ENCODE results near the gene MAL. TPM values are rescaled to one million over a fixed set of nuclear protein-coding genes. Genes with fewer than 3 reads are reported as not detected.

The MAL gene
- total RNA-seq, 1 experiment from 2014 or later: not detected

DNA sequence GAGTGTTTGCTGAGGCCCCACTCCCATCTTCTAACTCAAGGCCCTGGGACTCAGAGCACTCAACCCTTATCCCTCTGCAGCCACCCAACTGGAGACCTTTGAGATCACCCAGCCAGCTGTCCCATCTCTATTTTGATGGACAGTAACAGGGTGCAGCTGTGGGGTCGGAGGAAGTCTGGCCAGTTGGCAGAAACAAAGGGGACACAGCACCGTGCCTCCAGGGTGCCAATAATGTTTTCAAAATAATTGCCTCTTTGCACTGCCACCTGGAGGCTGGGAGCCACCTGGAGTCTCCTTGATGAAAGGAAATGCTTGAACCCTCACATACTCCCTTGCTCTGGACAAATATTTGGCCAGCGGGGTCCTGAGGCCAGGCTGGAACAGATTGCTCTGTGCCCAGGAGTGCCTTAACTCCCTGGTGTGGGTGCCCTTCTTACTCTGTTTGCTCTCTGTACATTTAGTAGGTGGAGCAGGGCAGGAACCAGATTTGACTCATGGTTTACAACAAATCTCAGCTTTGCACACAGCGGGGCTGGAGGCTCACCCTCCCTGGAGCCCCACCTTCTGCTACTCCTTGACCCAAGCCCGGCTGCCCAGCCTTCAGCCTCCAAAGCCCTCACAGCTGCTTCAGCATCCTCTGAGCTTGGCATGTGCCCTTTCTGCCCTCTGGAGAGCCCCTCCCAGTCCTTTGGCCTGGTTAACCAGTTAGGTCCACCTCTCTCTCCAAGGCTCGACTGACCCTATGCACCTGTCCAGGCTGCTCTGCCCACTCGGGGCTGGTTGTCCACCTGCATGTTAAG, 17.2 kb downstream of the MAL start:
- H3K79me2 ChIP-seq (ENCODE audit: low read length): no peaks in the 10 kb centered on the region
- H3K27ac ChIP-seq (ENCODE audit: low read length): no peak overlapping the region
- no peaks in the 10 kb centered on the region for H3K27me3 ChIP-seq (ENCODE audit: low read length)
- H3K36me3 ChIP-seq (ENCODE audit: insufficient read depth, low read length): no peaks in the 10 kb centered on the region
- H3K4me2 ChIP-seq (ENCODE audit: low read depth, low read length, poor library complexity, severe bottlenecking): no peak overlapping the region
- no peaks in the 10 kb centered on the region for H3K4me1 ChIP-seq (ENCODE audit: low read length)
- no peak overlapping the region for H3K4me3 ChIP-seq (ENCODE audit: low read length)
- no peak overlapping the region for H2AFZ ChIP-seq (ENCODE audit: low read length)
- H3K9me2 ChIP-seq (replicated peaks; ENCODE audit: insufficient read depth, low read length): no peaks in the 10 kb centered on the region
- no peaks in the 10 kb centered on the region for H4K20me1 ChIP-seq (ENCODE audit: insufficient read depth, low read depth, low read length)
- H3K9ac ChIP-seq (ENCODE audit: low read length): no peak overlapping the region
- DNase-seq: no peak
- no peaks in the 10 kb centered on the region for H3K9me3 ChIP-seq (ENCODE audit: low read length)

DNA sequence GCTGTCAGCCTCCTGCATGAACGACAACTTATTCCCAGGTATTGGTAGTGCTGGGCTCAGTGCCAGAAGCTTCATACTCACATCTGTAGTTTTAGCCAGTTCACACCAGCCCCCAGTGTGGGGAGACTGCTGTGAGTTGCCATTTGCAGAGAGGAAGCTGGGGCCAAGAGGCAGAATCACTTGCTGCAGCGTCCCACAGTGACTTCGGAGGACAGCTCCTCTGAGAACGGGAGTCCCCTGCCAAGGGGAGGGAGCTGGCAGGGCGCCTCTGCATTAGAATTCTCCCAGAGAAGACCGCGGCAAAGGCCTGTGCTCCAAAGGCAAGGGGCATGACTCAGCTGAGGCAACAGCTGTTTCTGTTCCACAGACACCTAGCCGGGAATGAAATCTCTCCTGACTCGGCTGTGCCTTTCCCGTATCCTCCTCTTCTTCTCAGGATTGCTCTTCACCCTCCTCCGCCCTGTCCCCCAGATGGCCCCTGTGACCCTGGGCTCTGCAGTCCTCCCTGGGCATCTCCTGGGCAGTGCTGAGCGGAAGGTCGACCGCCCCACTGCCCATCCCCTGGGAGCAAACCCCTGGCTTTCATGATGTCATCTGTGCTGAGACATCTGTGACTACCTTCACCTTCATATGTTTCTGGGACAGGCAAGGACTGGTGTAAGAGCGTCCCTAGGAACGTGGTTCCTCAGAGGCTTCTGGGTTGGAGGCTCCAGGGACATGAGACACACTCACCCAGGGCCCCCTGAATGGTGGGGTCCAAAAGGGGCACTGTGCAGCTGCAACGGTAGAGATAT, 18.0 kb downstream of the MAL start:
- Histone ChIP-seq H3K4me1 (ENCODE audit: low read length) (no peaks in the 10 kb centered on the region), H3K36me3 (ENCODE audit: insufficient read depth, low read length) (no peaks in the 10 kb centered on the region), H3K4me2 (ENCODE audit: low read depth, low read length, poor library complexity, severe bottlenecking) (no peak overlapping the region), H3K27ac (ENCODE audit: low read length) (no peak overlapping the region), H3K9me2 (replicated peaks; ENCODE audit: insufficient read depth, low read length) (no peaks in the 10 kb centered on the region), H3K9me3 (ENCODE audit: low read length) (no peaks in the 10 kb centered on the region), H3K79me2 (ENCODE audit: low read length) (no peaks in the 10 kb centered on the region), H3K27me3 (ENCODE audit: low read length) (no peaks in the 10 kb centered on the region), H4K20me1 (ENCODE audit: insufficient read depth, low read depth, low read length) (no peaks in the 10 kb centered on the region), H3K9ac (ENCODE audit: low read length) (no peak overlapping the region), H3K4me3 (ENCODE audit: low read length) (no peak overlapping the region), H2AFZ (ENCODE audit: low read length) (no peak overlapping the region)
- DNase-seq: no peak

DNA sequence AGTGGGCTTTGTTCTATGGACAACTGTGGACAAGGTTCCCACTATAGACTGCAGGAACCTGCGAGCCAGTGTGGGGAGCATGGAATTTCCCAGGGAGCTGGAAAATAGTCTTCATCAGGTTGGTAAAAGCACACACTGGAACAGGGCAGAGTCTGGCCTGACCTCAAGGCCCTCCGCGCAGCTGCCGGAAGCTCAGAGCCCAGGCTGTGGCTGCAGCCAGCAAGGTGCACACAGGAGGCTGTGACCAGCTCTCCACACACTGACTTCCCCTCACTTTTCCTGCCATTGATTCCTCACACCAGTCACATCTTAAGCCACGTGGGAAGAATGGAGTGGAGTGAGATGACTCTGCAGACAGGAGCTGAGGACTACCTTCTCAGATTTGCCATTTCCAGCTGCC, 19.1 kb downstream of the MAL start:
- H3K27ac ChIP-seq (ENCODE audit: low read length): no peak overlapping the region
- H3K9ac ChIP-seq (ENCODE audit: low read length): no peak overlapping the region
- H4K20me1 ChIP-seq (ENCODE audit: insufficient read depth, low read depth, low read length): no peaks in the 10 kb centered on the region
- no peaks in the 10 kb centered on the region for H3K79me2 ChIP-seq (ENCODE audit: low read length)
- H3K4me1 ChIP-seq (ENCODE audit: low read length): no peaks in the 10 kb centered on the region
- no peaks in the 10 kb centered on the region for H3K9me3 ChIP-seq (ENCODE audit: low read length)
- H3K36me3 ChIP-seq (ENCODE audit: insufficient read depth, low read length): no peaks in the 10 kb centered on the region
- no peaks in the 10 kb centered on the region for H3K27me3 ChIP-seq (ENCODE audit: low read length)
- no peak overlapping the region for H2AFZ ChIP-seq (ENCODE audit: low read length)
- DNase-seq: no peak
- no peaks in the 10 kb centered on the region for H3K9me2 ChIP-seq (replicated peaks; ENCODE audit: insufficient read depth, low read length)
- H3K4me2 ChIP-seq (ENCODE audit: low read depth, low read length, poor library complexity, severe bottlenecking): no peak overlapping the region
- no peak overlapping the region for H3K4me3 ChIP-seq (ENCODE audit: low read length)

- Histone ChIP-seq H4K20me1 (ENCODE audit: insufficient read depth, low read depth, low read length) (0 out of 2 replicates have a peak, but pooled peaks cover 4% of the 10 kb centered on the region), H3K9me3 (ENCODE audit: low read length) (no peaks in the 10 kb centered on the region), H3K4me3 (ENCODE audit: low read length) (no peak overlapping the region), H2AFZ (ENCODE audit: low read length) (no peak overlapping the region), H3K4me2 (ENCODE audit: low read depth, low read length, poor library complexity, severe bottlenecking) (no peak overlapping the region), H3K27ac (ENCODE audit: low read length) (no peak overlapping the region), H3K36me3 (ENCODE audit: insufficient read depth, low read length) (no peaks in the 10 kb centered on the region), H3K9me2 (replicated peaks; ENCODE audit: insufficient read depth, low read length) (no peaks in the 10 kb centered on the region), H3K4me1 (ENCODE audit: low read length) (no peaks in the 10 kb centered on the region), H3K27me3 (ENCODE audit: low read length) (no peaks in the 10 kb centered on the region), H3K79me2 (ENCODE audit: low read length) (no peaks in the 10 kb centered on the region), H3K9ac (ENCODE audit: low read length) (no peak overlapping the region)
- no peak for DNase-seq
Measured at GRCh38 chr2:95046371-95047112, 21.0 kb downstream of the MAL start.

GRCh38 chr2:95047629-95048510, 22.4 kb downstream of the MAL start:
- Histone ChIP-seq H3K9me2 (replicated peaks; ENCODE audit: insufficient read depth, low read length) (no peaks in the 10 kb centered on the region), H3K4me3 (ENCODE audit: low read length) (no peak overlapping the region), H3K79me2 (ENCODE audit: low read length) (no peaks in the 10 kb centered on the region), H2AFZ (ENCODE audit: low read length) (no peak overlapping the region), H3K9me3 (ENCODE audit: low read length) (no peaks in the 10 kb centered on the region), H3K27ac (ENCODE audit: low read length) (no peak overlapping the region), H3K4me1 (ENCODE audit: low read length) (no peaks in the 10 kb centered on the region), H3K9ac (ENCODE audit: low read length) (no peak overlapping the region), H3K36me3 (ENCODE audit: insufficient read depth, low read length) (no peaks in the 10 kb centered on the region), H3K4me2 (ENCODE audit: low read depth, low read length, poor library complexity, severe bottlenecking) (no peak overlapping the region), H4K20me1 (ENCODE audit: insufficient read depth, low read depth, low read length) (0 out of 2 replicates have a peak, but pooled peaks cover 4% of the 10 kb centered on the region), H3K27me3 (ENCODE audit: low read length) (no peaks in the 10 kb centered on the region)
- DNase-seq: no peak

DNA sequence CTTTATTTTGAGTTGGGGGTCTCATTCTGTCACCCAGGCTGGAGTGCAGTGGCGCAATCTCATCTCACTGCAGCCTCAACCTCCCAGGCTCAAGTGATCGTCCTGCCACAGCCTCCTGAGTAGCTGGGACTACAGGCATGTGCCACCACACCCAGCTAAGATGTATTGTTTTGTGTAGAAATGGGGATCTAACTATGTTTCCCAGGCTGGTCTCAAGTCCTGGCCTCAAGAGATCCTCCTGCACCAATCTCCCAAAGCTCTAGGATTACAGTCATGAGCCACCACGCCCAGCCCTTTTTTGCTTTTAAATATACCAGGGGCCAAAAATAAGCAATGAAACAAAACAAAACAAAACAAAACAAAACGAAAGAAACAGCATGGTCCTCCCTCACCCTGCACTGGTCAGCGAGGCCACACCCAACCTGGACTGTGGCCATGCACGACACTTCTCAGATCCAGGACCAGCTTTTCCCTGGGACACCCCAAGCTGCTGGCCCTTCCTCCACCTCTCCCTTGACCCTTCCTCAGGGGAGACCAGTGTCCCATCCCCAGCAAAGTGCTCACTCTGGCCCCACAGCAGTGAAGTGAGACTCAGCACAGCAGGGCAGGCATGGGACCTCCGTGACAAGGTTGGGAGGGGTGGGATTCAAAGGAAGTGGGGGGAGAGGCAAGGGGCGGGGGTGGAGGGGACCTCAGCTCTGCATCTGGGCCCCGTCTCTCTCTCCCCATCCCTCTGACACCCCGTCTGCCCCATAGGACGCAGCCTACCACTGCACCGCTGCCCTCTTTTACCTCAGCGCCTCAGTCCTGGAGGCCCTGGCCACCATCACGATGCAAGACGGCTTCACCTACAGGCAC, 23.5 kb downstream of the MAL start:
- no peak for DNase-seq
- Histone ChIP-seq H3K36me3 (ENCODE audit: insufficient read depth, low read length) (no peaks in the 10 kb centered on the region), H3K79me2 (ENCODE audit: low read length) (no peaks in the 10 kb centered on the region), H3K9me3 (ENCODE audit: low read length) (no peaks in the 10 kb centered on the region), H2AFZ (ENCODE audit: low read length) (no peak overlapping the region), H3K4me1 (ENCODE audit: low read length) (no peaks in the 10 kb centered on the region), H4K20me1 (ENCODE audit: insufficient read depth, low read depth, low read length) (0 out of 2 replicates have a peak, but pooled peaks cover 4% of the 10 kb centered on the region), H3K4me2 (ENCODE audit: low read depth, low read length, poor library complexity, severe bottlenecking) (no peak overlapping the region), H3K27ac (ENCODE audit: low read length) (no peak overlapping the region), H3K9ac (ENCODE audit: low read length) (no peak overlapping the region), H3K27me3 (ENCODE audit: low read length) (no peaks in the 10 kb centered on the region), H3K9me2 (replicated peaks; ENCODE audit: insufficient read depth, low read length) (no peaks in the 10 kb centered on the region), H3K4me3 (ENCODE audit: low read length) (no peak overlapping the region)

GRCh38 chr2:95049683-95049955, 24.1 kb downstream of the MAL start:
- Histone ChIP-seq H4K20me1 (ENCODE audit: insufficient read depth, low read depth, low read length) (0 out of 2 replicates have a peak, but pooled peaks cover 4% of the 10 kb centered on the region), H3K4me1 (ENCODE audit: low read length) (no peaks in the 10 kb centered on the region), H3K4me3 (ENCODE audit: low read length) (no peak overlapping the region), H3K9ac (ENCODE audit: low read length) (no peak overlapping the region), H3K27me3 (ENCODE audit: low read length) (no peaks in the 10 kb centered on the region), H3K4me2 (ENCODE audit: low read depth, low read length, poor library complexity, severe bottlenecking) (no peak overlapping the region), H3K36me3 (ENCODE audit: insufficient read depth, low read length) (no peaks in the 10 kb centered on the region), H3K27ac (ENCODE audit: low read length) (no peak overlapping the region), H2AFZ (ENCODE audit: low read length) (no peak overlapping the region), H3K79me2 (ENCODE audit: low read length) (no peaks in the 10 kb centered on the region), H3K9me2 (replicated peaks; ENCODE audit: insufficient read depth, low read length) (no peaks in the 10 kb centered on the region), H3K9me3 (ENCODE audit: low read length) (no peaks in the 10 kb centered on the region)
- no peak for DNase-seq

Data from Karpas-422 (cell line).